ENCODE results near the gene DPEP2NB.

DNA sequence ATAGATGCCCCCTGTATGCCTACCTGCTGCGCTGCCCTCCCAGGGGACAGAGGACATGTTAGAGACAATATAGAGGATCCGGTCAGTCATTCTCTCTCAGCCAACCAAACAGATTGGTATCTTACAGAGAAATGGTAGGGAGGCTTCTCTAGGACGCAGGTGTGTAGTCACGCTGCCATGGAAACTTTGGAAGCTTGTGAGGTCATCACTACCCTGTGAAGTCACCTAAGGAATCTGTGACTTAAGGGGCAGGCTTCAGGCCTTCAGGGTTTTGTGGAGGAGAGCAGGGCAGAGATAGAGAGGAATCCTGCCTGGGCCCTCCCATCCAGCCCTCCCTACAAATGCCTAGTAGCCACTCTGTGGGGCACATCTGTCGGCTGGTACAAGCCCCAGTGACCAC, at the start of gene DPEP2NB:
- TF ChIP-seq, protein P1, sequence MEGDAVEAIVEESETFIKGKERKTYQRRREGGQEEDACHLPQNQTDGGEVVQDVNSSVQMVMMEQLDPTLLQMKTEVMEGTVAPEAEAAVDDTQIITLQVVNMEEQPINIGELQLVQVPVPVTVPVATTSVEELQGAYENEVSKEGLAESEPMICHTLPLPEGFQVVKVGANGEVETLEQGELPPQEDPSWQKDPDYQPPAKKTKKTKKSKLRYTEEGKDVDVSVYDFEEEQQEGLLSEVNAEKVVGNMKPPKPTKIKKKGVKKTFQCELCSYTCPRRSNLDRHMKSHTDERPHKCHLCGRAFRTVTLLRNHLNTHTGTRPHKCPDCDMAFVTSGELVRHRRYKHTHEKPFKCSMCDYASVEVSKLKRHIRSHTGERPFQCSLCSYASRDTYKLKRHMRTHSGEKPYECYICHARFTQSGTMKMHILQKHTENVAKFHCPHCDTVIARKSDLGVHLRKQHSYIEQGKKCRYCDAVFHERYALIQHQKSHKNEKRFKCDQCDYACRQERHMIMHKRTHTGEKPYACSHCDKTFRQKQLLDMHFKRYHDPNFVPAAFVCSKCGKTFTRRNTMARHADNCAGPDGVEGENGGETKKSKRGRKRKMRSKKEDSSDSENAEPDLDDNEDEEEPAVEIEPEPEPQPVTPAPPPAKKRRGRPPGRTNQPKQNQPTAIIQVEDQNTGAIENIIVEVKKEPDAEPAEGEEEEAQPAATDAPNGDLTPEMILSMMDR (IDR thresholded peaks at IDR 0.05; ENCODE audit: insufficient read depth, low read length, poor library complexity, severe bottlenecking) = no peak
- no peak for TF ChIP-seq EZH2phosphoT487 (conservative IDR thresholded peaks at IDR 0.05; ENCODE audit: low read length)

Data from SU-DHL-6 (cell line).